VCaP (cell line): ENCODE measurements around the gene ARL5A.
"Not testable (repeated sequence)": the region's sequence is repeated elsewhere in the genome, so short reads cannot be mapped to it uniquely, and the experiment has no call there.

Experiments
- H3K27ac ChIP-seq: fragments of 450-650 bp; 2 replicates; pipeline ENCODE4 v1.5.1; 2017
- CTCF ChIP-seq: fragments of 450-650 bp; conservative IDR thresholded peaks from 2 replicates; pipeline ENCODE4 v1.5.1; 2017; ENCODE audit warnings: mild to moderate bottlenecking, moderate library complexity

Gene ARL5A

GRCh38 chr2:151805961-151806360 is 22.3 kb downstream of the ARL5A start:
- no peak for TF ChIP-seq CTCF

GRCh38 chr2:151805343-151805742 is 22.9 kb downstream of the ARL5A start:
- H3K27ac ChIP-seq, result no peak overlapping the region
- no peak for TF ChIP-seq CTCF

More at GRCh38 chr2:151805961-151806360, 22.3 kb downstream of the ARL5A start:
- H3K27ac ChIP-seq, result no peak overlapping the region

- TF ChIP-seq CTCF, result no peak
- no peak overlapping the region for H3K27ac ChIP-seq
Measured at GRCh38 chr2:151803811-151804210, 24.4 kb downstream of the ARL5A start.

- TF ChIP-seq CTCF, result no peak
- no peak overlapping the region for H3K27ac ChIP-seq
Measured at GRCh38 chr2:151802315-151802714, 25.9 kb downstream of the ARL5A start.

GRCh38 chr2:151799886-151800292 is 28.3 kb downstream of the ARL5A start:
- no peak for TF ChIP-seq CTCF
- H3K27ac ChIP-seq, result no peak overlapping the region

- no peak for TF ChIP-seq CTCF
- no peak overlapping the region for H3K27ac ChIP-seq
Measured at GRCh38 chr2:151796774-151797173, 31.4 kb downstream of the ARL5A start.

GRCh38 chr2:151795646-151796240 is 32.5 kb downstream of the ARL5A start:
- no peak for TF ChIP-seq CTCF
- H3K27ac ChIP-seq, result no peak overlapping the region

- H3K27ac ChIP-seq, result not testable (repeated sequence)
Measured at GRCh38 chr2:151794422-151794821, 33.8 kb downstream of the ARL5A start.
